ENCODE data around the gene TAS2R20. TPM values are rescaled to one million over a fixed set of nuclear protein-coding genes. Genes with fewer than 3 reads are reported as not detected.

Gene TAS2R20
- total and polyA plus RNA-seq, 2 donors (not counting 1 experiment from before 2014, with no cell fraction given) = 0.22 to 3.3 TPM

DNA sequence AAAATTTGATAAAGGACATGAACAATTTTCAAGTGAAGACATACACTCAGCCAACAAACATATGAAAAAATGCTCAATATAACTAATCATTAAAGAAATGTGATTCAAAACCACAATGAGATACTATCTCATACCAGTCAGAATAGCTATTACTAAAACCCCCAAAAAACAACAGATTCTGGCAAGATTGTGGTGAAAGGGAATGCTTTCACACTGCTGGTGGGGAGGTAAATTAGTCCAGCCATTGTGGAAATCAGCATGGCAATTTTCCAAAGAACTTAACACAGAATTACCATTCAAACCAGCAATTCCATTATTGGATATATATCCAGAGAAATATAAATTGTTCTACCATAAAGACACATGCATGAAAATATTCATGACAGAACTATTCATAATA lies 40.4 kb downstream of the TAS2R20 start:
- Histone ChIP-seq H3K9me3 (ENCODE audit: control insufficient read depth, insufficient read depth, low read depth, low read length) (no peaks in the 10 kb centered on the region), H3K79me2 (ENCODE audit: control insufficient read depth, insufficient read depth, low read length) (no peaks in the 10 kb centered on the region), H2AFZ (ENCODE audit: low read length) (no peak overlapping the region), H3K36me3 (ENCODE audit: control insufficient read depth, insufficient read depth, low read length) (no peaks in the 10 kb centered on the region), H4K20me1 (ENCODE audit: control insufficient read depth, extremely low read depth, insufficient read depth, low read length) (no peaks in the 10 kb centered on the region), H3K4me2 (ENCODE audit: extremely low read depth, insufficient read depth, low read length) (no peak overlapping the region), H3K27ac (ENCODE audit: insufficient read depth, low read length) (no peak overlapping the region), H3K4me1 (ENCODE audit: control insufficient read depth, extremely low read depth, insufficient read depth, low read length) (no peaks in the 10 kb centered on the region), H3K9ac (ENCODE audit: insufficient read depth, low read length) (no peak overlapping the region), H3K4me3 (replicated peaks in 1 of 4; ENCODE audit: control extremely low read depth in 1 of 4, insufficient read depth in 1 of 4, low read depth in 3 of 4, low read length in 4 of 4) (no peak overlapping the region), H3K27me3 (ENCODE audit: control insufficient read depth, insufficient read depth, low read length) (no peaks in the 10 kb centered on the region)
- DNase-seq (ENCODE audit: low read depth in 2 of 2) = peak in 1 of 2 donors; percentile 74
- TF ChIP-seq EZH2 (IDR thresholded peaks at IDR 0.05; ENCODE audit: low read length, missing control alignments) = no peak
- TF ChIP-seq CTCF (conservative IDR thresholded peaks at IDR 0.05 in 1 of 2, IDR thresholded peaks at IDR 0.05 in 1 of 2; ENCODE audit: low read depth in 1 of 2, low read length in 2 of 2) = no peak

- Histone ChIP-seq H3K27ac (ENCODE audit: insufficient read depth, low read length) (no peak overlapping the region), H3K4me2 (ENCODE audit: extremely low read depth, insufficient read depth, low read length) (no peak overlapping the region), H3K27me3 (ENCODE audit: control insufficient read depth, insufficient read depth, low read length) (no peaks in the 10 kb centered on the region), H3K36me3 (ENCODE audit: control insufficient read depth, insufficient read depth, low read length) (no peaks in the 10 kb centered on the region), H3K4me3 (replicated peaks in 1 of 4; ENCODE audit: control extremely low read depth in 1 of 4, insufficient read depth in 1 of 4, low read depth in 3 of 4, low read length in 4 of 4) (no peak overlapping the region), H3K79me2 (ENCODE audit: control insufficient read depth, insufficient read depth, low read length) (no peaks in the 10 kb centered on the region), H3K9me3 (ENCODE audit: control insufficient read depth, insufficient read depth, low read depth, low read length) (no peaks in the 10 kb centered on the region), H3K4me1 (ENCODE audit: control insufficient read depth, extremely low read depth, insufficient read depth, low read length) (no peaks in the 10 kb centered on the region), H4K20me1 (ENCODE audit: control insufficient read depth, extremely low read depth, insufficient read depth, low read length) (no peaks in the 10 kb centered on the region), H2AFZ (ENCODE audit: low read length) (no peak overlapping the region), H3K9ac (ENCODE audit: insufficient read depth, low read length) (no peak overlapping the region)
- DNase-seq (ENCODE audit: low read depth in 2 of 2) = no peak
- no peak for TF ChIP-seq CTCF (conservative IDR thresholded peaks at IDR 0.05 in 1 of 2, IDR thresholded peaks at IDR 0.05 in 1 of 2; ENCODE audit: low read depth in 1 of 2, low read length in 2 of 2)
- no peak for TF ChIP-seq EZH2 (IDR thresholded peaks at IDR 0.05; ENCODE audit: low read length, missing control alignments)
Measured at GRCh38 chr12:10956085-10956484, 42.0 kb downstream of the TAS2R20 start.

GRCh38 chr12:10952645-10953044 lies 45.5 kb downstream of the TAS2R20 start:
- no peak overlapping the region for H3K27ac ChIP-seq (ENCODE audit: insufficient read depth, low read length)
- H2AFZ ChIP-seq (ENCODE audit: low read length) = no peak overlapping the region
- H3K4me1 ChIP-seq (ENCODE audit: control insufficient read depth, extremely low read depth, insufficient read depth, low read length) = no peaks in the 10 kb centered on the region
- DNase-seq (ENCODE audit: low read depth in 2 of 2) = no peak
- no peak overlapping the region for H3K4me3 ChIP-seq (replicated peaks in 1 of 4; ENCODE audit: control extremely low read depth in 1 of 4, insufficient read depth in 1 of 4, low read depth in 3 of 4, low read length in 4 of 4)
- H3K79me2 ChIP-seq (ENCODE audit: control insufficient read depth, insufficient read depth, low read length) = no peaks in the 10 kb centered on the region
- no peaks in the 10 kb centered on the region for H4K20me1 ChIP-seq (ENCODE audit: control insufficient read depth, extremely low read depth, insufficient read depth, low read length)
- TF ChIP-seq EZH2 (IDR thresholded peaks at IDR 0.05; ENCODE audit: low read length, missing control alignments) (no peak), CTCF (conservative IDR thresholded peaks at IDR 0.05 in 1 of 2, IDR thresholded peaks at IDR 0.05 in 1 of 2; ENCODE audit: low read depth in 1 of 2, low read length in 2 of 2) (no peak)
- no peaks in the 10 kb centered on the region for H3K27me3 ChIP-seq (ENCODE audit: control insufficient read depth, insufficient read depth, low read length)
- no peaks in the 10 kb centered on the region for H3K9me3 ChIP-seq (ENCODE audit: control insufficient read depth, insufficient read depth, low read depth, low read length)
- H3K4me2 ChIP-seq (ENCODE audit: extremely low read depth, insufficient read depth, low read length) = no peak overlapping the region
- no peak overlapping the region for H3K9ac ChIP-seq (ENCODE audit: insufficient read depth, low read length)
- no peaks in the 10 kb centered on the region for H3K36me3 ChIP-seq (ENCODE audit: control insufficient read depth, insufficient read depth, low read length)

Other genes with a start within 250 kb of the TAS2R20 start
- not detected in 2 replicates for gene TAS2R7, start 195.7 kb downstream of the TAS2R20 start, total RNA-seq
- gene TAS2R7, start 195.7 kb downstream of the TAS2R20 start, polyA plus RNA-seq = not detected in 2 replicates
- gene TAS2R8, start 191.0 kb downstream of the TAS2R20 start, total RNA-seq = under 0.01 TPM in 1 of 2 replicates, not detected in the other
- not detected in 2 replicates for gene TAS2R8, start 191.0 kb downstream of the TAS2R20 start, polyA plus RNA-seq
- gene TAS2R9, start 188.1 kb downstream of the TAS2R20 start, total RNA-seq = 0.17 TPM in 1 of 2 replicates, not detected in the other
- not detected in 2 replicates for gene TAS2R9, start 188.1 kb downstream of the TAS2R20 start, polyA plus RNA-seq
- gene TAS2R10, start 171.9 kb downstream of the TAS2R20 start, total RNA-seq = 0.50 and 0.51 TPM in 2 replicates
- gene TAS2R10, start 171.9 kb downstream of the TAS2R20 start, polyA plus RNA-seq = 0.06 and 0.10 TPM in 2 replicates
- gene PRR4, start 148.8 kb downstream of the TAS2R20 start, total RNA-seq = 0.66 and 0.77 TPM in 2 replicates
- 0.93 and 1.7 TPM in 2 replicates for gene PRR4, start 148.8 kb downstream of the TAS2R20 start, polyA plus RNA-seq
- gene PRH1, start 114.0 kb downstream of the TAS2R20 start, total RNA-seq = 8.7 and 19.2 TPM in 2 replicates
- gene PRH1, start 114.0 kb downstream of the TAS2R20 start, polyA plus RNA-seq = 1.2 and 1.6 TPM in 2 replicates
- gene TAS2R13, start 88.7 kb downstream of the TAS2R20 start, total RNA-seq = 1.0 and 1.7 TPM in 2 replicates
- gene TAS2R13, start 88.7 kb downstream of the TAS2R20 start, polyA plus RNA-seq = not detected in 2 replicates
- not detected in 2 replicates for gene PRH2, start 69.1 kb downstream of the TAS2R20 start, total RNA-seq
- 0.14 TPM in 1 of 2 replicates, not detected in the other for gene PRH2, start 69.1 kb downstream of the TAS2R20 start, polyA plus RNA-seq
- gene TAS2R14, start 59.0 kb downstream of the TAS2R20 start, total RNA-seq = 2.1 and 2.6 TPM in 2 replicates
- gene TAS2R14, start 59.0 kb downstream of the TAS2R20 start, polyA plus RNA-seq = 1.3 and 2.0 TPM in 2 replicates
- gene TAS2R50, start 11.4 kb downstream of the TAS2R20 start, total RNA-seq = 1.3 and 2.3 TPM in 2 replicates
- gene TAS2R50, start 11.4 kb downstream of the TAS2R20 start, polyA plus RNA-seq = not detected in 2 replicates
- gene TAS2R19, start 24.3 kb upstream of the TAS2R20 start, total RNA-seq = 3.1 and 5.3 TPM in 2 replicates
- gene TAS2R19, start 24.3 kb upstream of the TAS2R20 start, polyA plus RNA-seq = 0.10 and 0.49 TPM in 2 replicates
- 2.6 and 3.6 TPM in 2 replicates for gene TAS2R31, start 33.1 kb upstream of the TAS2R20 start, total RNA-seq
- 0.15 and 0.73 TPM in 2 replicates for gene TAS2R31, start 33.1 kb upstream of the TAS2R20 start, polyA plus RNA-seq
- gene TAS2R46, start 64.0 kb upstream of the TAS2R20 start, total RNA-seq = 1.5 and 2.0 TPM in 2 replicates
- not detected in 2 replicates for gene TAS2R46, start 64.0 kb upstream of the TAS2R20 start, polyA plus RNA-seq
- gene TAS2R43, start 94.0 kb upstream of the TAS2R20 start, total RNA-seq = 0.99 and 1.0 TPM in 2 replicates
- not detected in 2 replicates for gene TAS2R43, start 94.0 kb upstream of the TAS2R20 start, polyA plus RNA-seq
- 2.6 and 4.0 TPM in 2 replicates for gene TAS2R30, start 136.3 kb upstream of the TAS2R20 start, total RNA-seq
- gene TAS2R30, start 136.3 kb upstream of the TAS2R20 start, polyA plus RNA-seq = 0.08 TPM in 1 of 2 replicates, not detected in the other
- gene SMIM10L1, start 172.9 kb upstream of the TAS2R20 start, total RNA-seq = 4.4 and 4.8 TPM in 2 replicates
- gene SMIM10L1, start 172.9 kb upstream of the TAS2R20 start, polyA plus RNA-seq = 4.8 and 5.5 TPM in 2 replicates
- gene TAS2R42, start 188.6 kb upstream of the TAS2R20 start, total RNA-seq = not detected in 2 replicates
- gene TAS2R42, start 188.6 kb upstream of the TAS2R20 start, polyA plus RNA-seq = not detected in 2 replicates